Neutrophil (primary cell): ENCODE measurements around the gene RP9.

Source experiments
- H3K27ac ChIP-seq: fragments of 200-600 bp; sonication (generic); 2 replicates; pipeline ENCODE4 v1.5.1; 2016; ENCODE audit warnings: mild to moderate bottlenecking, moderate library complexity
- H3K27me3 ChIP-seq: fragments of 200-600 bp; sonication (generic); 2 replicates; pipeline ENCODE4 v1.6.0; 2016; ENCODE audit warnings: mild to moderate bottlenecking
- H3K36me3 ChIP-seq: fragments of 200-600 bp; sonication (generic); 2 replicates; pipeline ENCODE4 v1.5.1; 2017
- H3K4me1 ChIP-seq, 2 experiments: fragments of 200-600 bp in 1 of 2; sonication (generic) in 1 of 2; 1 replicate in 1 of 2; 2 replicates in 1 of 2; pipeline versions ENCODE4 v1.5.1 to v1.6.1; 2013 to 2016; ENCODE audit warnings: low read depth in 1 of 2, low read length in 1 of 2, mild to moderate bottlenecking in 1 of 2, moderate library complexity in 1 of 2; ENCODE audit not compliant: control insufficient read depth in 1 of 2, insufficient read depth in 1 of 2
- H3K4me3 ChIP-seq, 2 experiments: fragments of 200-600 bp in 1 of 2; sonication (generic) in 1 of 2; 1 replicate in 1 of 2; 2 replicates in 1 of 2; pipeline ENCODE4 v1.5.1; 2013 to 2016; ENCODE audit warnings: low read depth in 1 of 2, low read length in 1 of 2, mild to moderate bottlenecking in 1 of 2, moderate library complexity in 1 of 2
- H3K9me3 ChIP-seq: fragments of 200-600 bp; sonication (generic); 2 replicates; pipeline ENCODE4 v1.5.1; 2016
- TF ChIP-seq, protein P1 (sequence below): fragments of 200-600 bp; sonication (generic); IDR thresholded peaks from 2 replicates; pipeline ENCODE4 v1.5.1; 2016; ENCODE audit warnings: antibody characterized with exemption

The RP9 gene

DNA sequence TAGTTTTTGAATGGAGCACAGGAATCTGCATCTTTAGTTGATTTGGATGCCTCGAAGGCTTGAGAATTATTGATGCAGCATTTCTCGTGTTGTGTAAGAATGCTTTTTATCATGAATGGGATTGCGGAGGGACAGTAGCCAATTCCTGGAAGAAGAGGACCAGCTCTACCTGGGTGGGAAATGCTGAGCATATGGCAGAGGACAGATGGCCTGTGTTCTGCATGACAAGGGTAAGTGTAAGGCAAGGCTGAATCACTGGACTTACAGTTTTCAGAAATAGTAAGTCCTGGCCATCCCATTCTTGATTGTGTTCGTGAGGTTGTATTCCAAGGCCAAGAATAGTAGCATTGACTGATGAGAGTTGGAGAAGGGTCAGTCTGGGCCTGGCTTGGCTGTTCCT, 15.9 kb downstream of the RP9 start:
- TF ChIP-seq, protein P1, sequence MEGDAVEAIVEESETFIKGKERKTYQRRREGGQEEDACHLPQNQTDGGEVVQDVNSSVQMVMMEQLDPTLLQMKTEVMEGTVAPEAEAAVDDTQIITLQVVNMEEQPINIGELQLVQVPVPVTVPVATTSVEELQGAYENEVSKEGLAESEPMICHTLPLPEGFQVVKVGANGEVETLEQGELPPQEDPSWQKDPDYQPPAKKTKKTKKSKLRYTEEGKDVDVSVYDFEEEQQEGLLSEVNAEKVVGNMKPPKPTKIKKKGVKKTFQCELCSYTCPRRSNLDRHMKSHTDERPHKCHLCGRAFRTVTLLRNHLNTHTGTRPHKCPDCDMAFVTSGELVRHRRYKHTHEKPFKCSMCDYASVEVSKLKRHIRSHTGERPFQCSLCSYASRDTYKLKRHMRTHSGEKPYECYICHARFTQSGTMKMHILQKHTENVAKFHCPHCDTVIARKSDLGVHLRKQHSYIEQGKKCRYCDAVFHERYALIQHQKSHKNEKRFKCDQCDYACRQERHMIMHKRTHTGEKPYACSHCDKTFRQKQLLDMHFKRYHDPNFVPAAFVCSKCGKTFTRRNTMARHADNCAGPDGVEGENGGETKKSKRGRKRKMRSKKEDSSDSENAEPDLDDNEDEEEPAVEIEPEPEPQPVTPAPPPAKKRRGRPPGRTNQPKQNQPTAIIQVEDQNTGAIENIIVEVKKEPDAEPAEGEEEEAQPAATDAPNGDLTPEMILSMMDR, result no peak
- no peak overlapping the region for H3K4me3 ChIP-seq
- no peaks in the 10 kb centered on the region for H3K9me3 ChIP-seq
- no peaks in the 10 kb centered on the region for H3K27me3 ChIP-seq
- peaks cover 49% of the 10 kb centered on the region for H3K36me3 ChIP-seq
- H3K27ac ChIP-seq, result no peak overlapping the region
- no peaks in the 10 kb centered on the region for H3K4me1 ChIP-seq

GRCh38 chr7:33091641-33092191, 17.5 kb downstream of the RP9 start:
- H3K27ac ChIP-seq, result no peak overlapping the region
- H3K9me3 ChIP-seq, result no peaks in the 10 kb centered on the region
- peaks cover 34% of the 10 kb centered on the region for H3K36me3 ChIP-seq
- no peak overlapping the region for H3K4me3 ChIP-seq
- TF ChIP-seq, protein P1, result no peak
- H3K4me1 ChIP-seq, result no peaks in the 10 kb centered on the region
- H3K27me3 ChIP-seq, result no peaks in the 10 kb centered on the region

DNA sequence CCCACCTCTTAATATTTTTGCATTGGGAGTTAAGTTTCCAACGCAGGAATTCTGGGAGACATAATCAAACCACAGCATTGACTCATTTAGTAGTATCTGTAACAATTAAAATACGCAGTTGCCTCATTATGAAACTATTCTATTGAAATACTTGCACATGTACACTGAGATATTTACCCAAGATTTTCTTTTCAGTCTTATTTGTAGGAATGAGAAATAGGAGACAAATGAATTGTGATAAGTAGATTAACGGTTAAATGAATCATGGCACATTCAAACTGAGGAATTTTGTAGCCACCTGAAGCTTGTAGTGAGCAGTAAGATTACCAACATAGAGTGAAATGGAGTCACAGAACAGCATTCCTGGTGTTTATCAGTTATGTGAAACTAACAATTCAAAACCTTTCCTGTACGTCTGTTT, 18.1 kb downstream of the RP9 start:
- TF ChIP-seq, protein P1, result no peak
- H3K27ac ChIP-seq, result no peak overlapping the region

DNA sequence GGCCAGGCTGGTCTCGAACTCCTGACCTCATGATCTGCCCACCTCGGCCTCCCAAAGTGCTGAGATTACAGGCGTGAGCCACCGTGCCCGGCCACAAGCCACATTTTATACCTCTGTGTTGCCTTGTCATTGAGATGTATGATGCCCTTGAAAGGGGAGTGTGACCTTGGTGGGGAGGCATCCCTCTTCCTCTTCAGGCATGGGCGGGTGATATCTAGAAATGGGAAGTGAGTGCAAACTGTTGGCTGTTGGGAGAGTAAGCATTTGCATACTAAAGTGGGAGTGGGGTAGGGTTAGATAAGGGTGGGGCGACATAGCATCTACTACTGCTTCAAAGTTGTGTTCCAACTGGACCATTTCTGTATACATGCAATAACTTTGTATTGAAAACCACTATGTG, 20.1 kb downstream of the RP9 start:
- Histone ChIP-seq H3K27ac (no peak overlapping the region), H3K27me3 (no peaks in the 10 kb centered on the region), H3K4me1 (no peaks in the 10 kb centered on the region), H3K9me3 (no peaks in the 10 kb centered on the region), H3K36me3 (peaks cover 11% of the 10 kb centered on the region), H3K4me3 (no peak overlapping the region)
- TF ChIP-seq, protein P1, result no peak

More for the DNA sequence above, 18.1 kb downstream of the RP9 start:
- Histone ChIP-seq H3K27me3 (no peaks in the 10 kb centered on the region), H3K9me3 (no peaks in the 10 kb centered on the region), H3K4me3 (no peak overlapping the region), H3K4me1 (no peaks in the 10 kb centered on the region), H3K36me3 (peaks cover 28% of the 10 kb centered on the region)

- Histone ChIP-seq H3K27ac (no peak overlapping the region), H3K9me3 (no peaks in the 10 kb centered on the region), H3K4me3 (no peak overlapping the region), H3K36me3 (no peaks in the 10 kb centered on the region), H3K4me1 (no peaks in the 10 kb centered on the region), H3K27me3 (no peaks in the 10 kb centered on the region)
- TF ChIP-seq, protein P1, result no peak
These were observed 21.3 kb downstream of the RP9 start for GRCh38 chr7:33087858-33088257.

GRCh38 chr7:33087356-33087755, 21.8 kb downstream of the RP9 start:
- no peaks in the 10 kb centered on the region for H3K27me3 ChIP-seq
- TF ChIP-seq, protein P1, result no peak

More at GRCh38 chr7:33087356-33087755, 21.8 kb downstream of the RP9 start:
- no peak overlapping the region for H3K27ac ChIP-seq
- no peaks in the 10 kb centered on the region for H3K9me3 ChIP-seq
- no peaks in the 10 kb centered on the region for H3K4me1 ChIP-seq
- no peak overlapping the region for H3K4me3 ChIP-seq
- no peaks in the 10 kb centered on the region for H3K36me3 ChIP-seq
